Middle frontal gyrus (tissue), 1 donor: ENCODE results near the gene CNTNAP2.

Experiments used
- DNase-seq: peaks from one replicate; pipeline ENCODE4 v3.0.0-alpha.2; 2015; ENCODE audit warnings: low spot score; ENCODE audit errors: extremely low spot score

Gene CNTNAP2

GRCh38 chr7:148116829-148117403, 2000.3 kb downstream of the CNTNAP2 start:
- no peak for DNase-seq

GRCh38 chr7:148118371-148118770, 2001.8 kb downstream of the CNTNAP2 start:
- no peak for DNase-seq

GRCh38 chr7:148121401-148121800, 2004.8 kb downstream of the CNTNAP2 start:
- DNase-seq, result no peak

GRCh38 chr7:148121847-148122246, 2005.2 kb downstream of the CNTNAP2 start:
- DNase-seq, result no peak

- DNase-seq, result no peak
Observed at GRCh38 chr7:148124477-148124876, 2007.9 kb downstream of the CNTNAP2 start.

- no peak for DNase-seq
Observed at GRCh38 chr7:148127374-148127773, 2010.8 kb downstream of the CNTNAP2 start.

GRCh38 chr7:148129023-148129422, 2012.4 kb downstream of the CNTNAP2 start:
- DNase-seq, result no peak

- no peak for DNase-seq
Observed at GRCh38 chr7:148135116-148135515, 2018.5 kb downstream of the CNTNAP2 start.

GRCh38 chr7:148135997-148136396, 2019.4 kb downstream of the CNTNAP2 start:
- DNase-seq, result no peak

GRCh38 chr7:148142660-148143248, 2026.2 kb downstream of the CNTNAP2 start:
- no peak for DNase-seq

- no peak for DNase-seq
Observed at GRCh38 chr7:148144827-148145226, 2028.2 kb downstream of the CNTNAP2 start.

GRCh38 chr7:148146346-148146745, 2029.7 kb downstream of the CNTNAP2 start:
- DNase-seq, result no peak

- no peak for DNase-seq
Observed at GRCh38 chr7:148147438-148147837, 2030.8 kb downstream of the CNTNAP2 start.

GRCh38 chr7:148148456-148148855, 2031.9 kb downstream of the CNTNAP2 start:
- DNase-seq, result no peak

GRCh38 chr7:148149730-148150129, 2033.1 kb downstream of the CNTNAP2 start:
- no peak for DNase-seq

- no peak for DNase-seq
Observed at GRCh38 chr7:148151778-148152177, 2035.2 kb downstream of the CNTNAP2 start.

GRCh38 chr7:148153616-148154284, 2037.1 kb downstream of the CNTNAP2 start:
- DNase-seq, result no peak

GRCh38 chr7:148155000-148155399, 2038.4 kb downstream of the CNTNAP2 start:
- DNase-seq, result no peak

GRCh38 chr7:148155826-148156225, 2039.2 kb downstream of the CNTNAP2 start:
- DNase-seq, result no peak

GRCh38 chr7:148156233-148156632, 2039.6 kb downstream of the CNTNAP2 start:
- DNase-seq, result no peak

GRCh38 chr7:148159331-148159730, 2042.7 kb downstream of the CNTNAP2 start:
- no peak for DNase-seq

- no peak for DNase-seq
Observed at GRCh38 chr7:148161776-148162175, 2045.2 kb downstream of the CNTNAP2 start.

- no peak for DNase-seq
Observed at GRCh38 chr7:148162808-148163207, 2046.2 kb downstream of the CNTNAP2 start.
